Fibroblast of villous mesenchyme (primary cell): ENCODE results near the gene RHOBTB3. TPM values are rescaled to one million over a fixed set of nuclear protein-coding genes. Genes with fewer than 3 reads are reported as not detected.

Experiments used
- DNase-seq: peaks from one replicate; pipeline ENCODE4 v3.0.0-alpha.2; 2010; ENCODE audit warnings: low read depth
- H3K4me3 ChIP-seq: 2 replicates; pipeline ENCODE4 v1.5.1; 2011; ENCODE audit warnings: low read depth, mild to moderate bottlenecking, low read length
- total RNA-seq: library from RNA; depleted of rRNA; stranded (reverse); fragments of >200 nt; gene quantifications from 2 replicates; pipeline ENCODE4 v1.2.3, GENCODE V29; 2012
- TF ChIP-seq, protein P1 (sequence below): IDR thresholded peaks from 2 replicates; pipeline ENCODE4 v1.5.1; 2012; ENCODE audit warnings: low read depth, mild to moderate bottlenecking, low read length; ENCODE audit not compliant: insufficient read depth

RHOBTB3 gene
- total RNA-seq, 1 donor, result 720 TPM

- H3K4me3 ChIP-seq, result no peak overlapping the region
- DNase-seq, result peak; percentile 57
- TF ChIP-seq, protein P1, sequence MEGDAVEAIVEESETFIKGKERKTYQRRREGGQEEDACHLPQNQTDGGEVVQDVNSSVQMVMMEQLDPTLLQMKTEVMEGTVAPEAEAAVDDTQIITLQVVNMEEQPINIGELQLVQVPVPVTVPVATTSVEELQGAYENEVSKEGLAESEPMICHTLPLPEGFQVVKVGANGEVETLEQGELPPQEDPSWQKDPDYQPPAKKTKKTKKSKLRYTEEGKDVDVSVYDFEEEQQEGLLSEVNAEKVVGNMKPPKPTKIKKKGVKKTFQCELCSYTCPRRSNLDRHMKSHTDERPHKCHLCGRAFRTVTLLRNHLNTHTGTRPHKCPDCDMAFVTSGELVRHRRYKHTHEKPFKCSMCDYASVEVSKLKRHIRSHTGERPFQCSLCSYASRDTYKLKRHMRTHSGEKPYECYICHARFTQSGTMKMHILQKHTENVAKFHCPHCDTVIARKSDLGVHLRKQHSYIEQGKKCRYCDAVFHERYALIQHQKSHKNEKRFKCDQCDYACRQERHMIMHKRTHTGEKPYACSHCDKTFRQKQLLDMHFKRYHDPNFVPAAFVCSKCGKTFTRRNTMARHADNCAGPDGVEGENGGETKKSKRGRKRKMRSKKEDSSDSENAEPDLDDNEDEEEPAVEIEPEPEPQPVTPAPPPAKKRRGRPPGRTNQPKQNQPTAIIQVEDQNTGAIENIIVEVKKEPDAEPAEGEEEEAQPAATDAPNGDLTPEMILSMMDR, result no peak
These were observed 15.2 kb upstream of the RHOBTB3 start for GRCh38 chr5:95715799-95716461.

DNA sequence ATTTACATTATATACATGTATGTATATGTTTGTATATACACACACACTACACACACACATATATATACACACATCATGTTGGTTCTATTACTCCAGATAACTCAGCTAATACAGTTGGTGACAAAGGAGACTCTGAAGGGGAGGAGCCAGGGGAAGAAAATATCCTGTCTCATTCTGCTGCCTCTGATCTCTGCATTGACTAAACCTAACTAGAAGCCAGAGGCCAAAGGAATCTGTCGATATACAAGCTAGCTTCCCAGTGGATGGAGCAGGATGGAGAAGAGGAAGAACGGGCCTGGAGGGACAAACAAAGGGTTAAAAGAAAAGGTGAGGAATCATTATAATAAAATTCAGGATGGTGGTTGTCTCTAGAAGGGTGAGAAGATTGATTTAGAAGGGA lies 13.7 kb upstream of the RHOBTB3 start:
- no peak for DNase-seq
- H3K4me3 ChIP-seq, result no peak overlapping the region
- TF ChIP-seq, protein P1, result no peak

GRCh38 chr5:95718203-95718602 lies 12.9 kb upstream of the RHOBTB3 start:
- no peak for DNase-seq
- no peak overlapping the region for H3K4me3 ChIP-seq
- TF ChIP-seq, protein P1, result no peak

GRCh38 chr5:95718738-95719137 lies 12.4 kb upstream of the RHOBTB3 start:
- no peak for DNase-seq
- H3K4me3 ChIP-seq, result no peak overlapping the region
- TF ChIP-seq, protein P1, result no peak

GRCh38 chr5:95720094-95720786 lies 10.9 kb upstream of the RHOBTB3 start:
- no peak overlapping the region for H3K4me3 ChIP-seq
- peak; percentile 75 for DNase-seq
- TF ChIP-seq, protein P1, result no peak

GRCh38 chr5:95721582-95722295 lies 9.4 kb upstream of the RHOBTB3 start:
- no peak for DNase-seq
- TF ChIP-seq, protein P1, result no peak
- no peak overlapping the region for H3K4me3 ChIP-seq
